Cardiac muscle cell (in vitro differentiated cells and primary cell): Measurements from ENCODE around the gene ARHGAP26. TPM values are rescaled to one million over a fixed set of nuclear protein-coding genes. Genes with fewer than 3 reads are reported as not detected.

Experiments used
- DNase-seq, 2 donors: peaks; one replicate each; pipeline versions ENCODE4 v3.0.0 to v3.0.0-alpha.2; 2010 to 2017; ENCODE audit warnings: low read depth in 1 of 2, low spot score in 1 of 2
- H3K27ac ChIP-seq: fragments of 200-600 bp; sonication (generic); 2 replicates; pipeline ENCODE4 v1.5.1; 2016
- H3K27me3 ChIP-seq: fragments of 200-600 bp; sonication (generic); 2 replicates; pipeline ENCODE4 v1.6.0; 2016; ENCODE audit warnings: control low read depth
- H3K36me3 ChIP-seq: fragments of 200-600 bp; sonication (generic); 2 replicates; pipeline ENCODE4 v1.5.1; 2016; ENCODE audit warnings: control low read depth
- H3K4me1 ChIP-seq: fragments of 200-600 bp; sonication (generic); 2 replicates; pipeline ENCODE4 v1.8.1; 2017; ENCODE audit warnings: low read depth, mild to moderate bottlenecking, mixed run types
- H3K4me3 ChIP-seq: fragments of 200-600 bp; sonication (generic); 2 replicates; pipeline ENCODE4 v1.5.1; 2016; ENCODE audit warnings: mild to moderate bottlenecking
- H3K9me3 ChIP-seq: fragments of 200-600 bp; sonication (generic); 2 replicates; pipeline ENCODE4 v1.5.1; 2017; ENCODE audit warnings: low read depth, mild to moderate bottlenecking, control low read depth
- CTCF ChIP-seq: IDR thresholded peaks from 2 replicates; pipeline ENCODE4 v1.5.1; 2012; ENCODE audit warnings: low read depth, mild to moderate bottlenecking, low read length
- polyA plus RNA-seq: library from polyadenylated mRNA; unstranded; fragments of >200 nt; fragmentation: Nextera tagmentation; extraction: Ambion mirVana; gene quantifications from 2 replicates; pipeline ENCODE4 v1.2.1, GENCODE V29; 2016
- total RNA-seq: library from RNA; depleted of rRNA; stranded (reverse); fragments of >200 nt; gene quantifications from 2 replicates; pipeline ENCODE4 v1.2.3, GENCODE V29; 2016

ARHGAP26 gene
- total and polyA plus RNA-seq, 2 experiments from 2014 or later: 12.7 to 16.2 TPM

- peak in 1 of 2 donors; percentile 73 for DNase-seq
- no peak overlapping the region for H3K4me3 ChIP-seq
- no peak for TF ChIP-seq CTCF
- H3K36me3 ChIP-seq: no peaks in the 10 kb centered on the region
- H3K9me3 ChIP-seq: no peaks in the 10 kb centered on the region
- peaks cover 13% of the 10 kb centered on the region for H3K4me1 ChIP-seq
- H3K27ac ChIP-seq: no peak overlapping the region
- no peaks in the 10 kb centered on the region for H3K27me3 ChIP-seq
Measured at GRCh38 chr5:142871363-142872193, 101.4 kb downstream of the ARHGAP26 start.

DNA sequence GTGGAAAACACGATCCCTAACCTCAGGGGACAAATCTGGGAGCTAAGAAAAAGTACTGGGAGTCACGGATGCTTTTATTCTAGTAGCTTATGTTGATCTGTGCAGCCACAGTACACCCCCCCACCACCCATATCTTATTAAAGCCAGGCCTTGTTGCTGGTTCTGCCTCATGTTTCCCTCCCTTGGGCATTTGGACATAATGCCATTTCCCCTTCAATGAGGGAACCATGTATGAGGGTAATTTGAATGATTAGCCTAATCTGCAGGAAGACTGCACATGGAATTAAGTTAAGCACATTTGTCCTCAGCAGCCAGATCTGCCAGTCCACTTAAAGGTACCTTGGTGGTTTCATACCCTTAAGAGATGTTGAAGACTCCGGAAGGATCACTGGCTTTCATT lies 102.0 kb downstream of the ARHGAP26 start:
- Histone ChIP-seq H3K27ac (no peak overlapping the region), H3K4me3 (no peak overlapping the region), H3K4me1 (peaks cover 13% of the 10 kb centered on the region), H3K9me3 (no peaks in the 10 kb centered on the region), H3K27me3 (no peaks in the 10 kb centered on the region), H3K36me3 (no peaks in the 10 kb centered on the region)
- no peak for DNase-seq
- TF ChIP-seq CTCF: no peak

DNA sequence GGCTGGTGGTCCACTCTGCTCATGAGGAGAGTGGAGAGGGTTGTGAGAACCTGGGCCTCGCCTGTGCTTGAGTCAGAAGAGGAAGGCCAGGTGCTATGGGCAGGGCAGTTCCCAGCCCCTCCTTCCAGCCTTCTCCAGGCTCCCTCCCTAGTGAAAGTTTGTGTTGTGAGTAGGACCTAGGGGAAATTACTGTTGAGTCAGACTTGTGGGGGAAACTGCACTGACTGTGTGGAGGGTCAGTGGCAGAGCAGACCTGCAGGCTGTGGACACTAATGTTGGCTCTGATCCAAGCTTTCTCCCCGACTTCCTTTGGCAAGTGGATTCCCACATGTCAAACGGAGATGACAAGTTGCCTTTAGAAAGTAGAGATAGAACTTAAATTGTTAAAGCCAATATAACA lies 102.6 kb downstream of the ARHGAP26 start:
- Histone ChIP-seq H3K4me3 (no peak overlapping the region), H3K36me3 (no peaks in the 10 kb centered on the region), H3K4me1 (peaks cover 13% of the 10 kb centered on the region), H3K27ac (no peak overlapping the region), H3K27me3 (no peaks in the 10 kb centered on the region), H3K9me3 (no peaks in the 10 kb centered on the region)
- TF ChIP-seq CTCF: no peak
- DNase-seq: peak; percentile 42 to 47

GRCh38 chr5:142873831-142874230 lies 103.7 kb downstream of the ARHGAP26 start:
- no peak for DNase-seq
- peaks cover 13% of the 10 kb centered on the region for H3K4me1 ChIP-seq
- H3K27me3 ChIP-seq: no peaks in the 10 kb centered on the region
- no peak for TF ChIP-seq CTCF
- no peak overlapping the region for H3K27ac ChIP-seq
- H3K36me3 ChIP-seq: no peaks in the 10 kb centered on the region
- H3K9me3 ChIP-seq: no peaks in the 10 kb centered on the region
- H3K4me3 ChIP-seq: no peak overlapping the region

DNA sequence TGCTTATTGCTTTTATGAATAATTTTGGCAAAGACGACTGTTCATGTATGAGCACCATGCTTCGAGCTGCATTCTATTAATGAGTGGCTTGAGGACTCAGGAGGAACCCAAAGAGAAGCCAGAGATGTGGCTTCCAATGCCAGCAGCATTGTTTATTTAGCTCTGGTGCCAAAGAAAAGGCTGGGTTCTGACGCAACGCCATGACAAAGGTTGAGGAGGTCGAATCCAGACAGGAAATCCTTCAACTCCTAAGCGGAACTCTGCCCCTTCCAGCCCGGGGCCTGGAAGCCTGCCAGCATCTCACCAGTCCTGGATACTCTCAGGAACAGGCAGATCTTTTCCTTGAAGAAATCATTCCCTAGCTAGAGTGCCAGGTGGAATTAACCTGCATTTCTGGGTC lies 104.4 kb downstream of the ARHGAP26 start:
- peak in 1 of 2 donors; percentile 83 for DNase-seq
- Histone ChIP-seq H3K36me3 (no peaks in the 10 kb centered on the region), H3K27ac (no peak overlapping the region), H3K9me3 (no peaks in the 10 kb centered on the region), H3K27me3 (no peaks in the 10 kb centered on the region), H3K4me1 (peaks cover 13% of the 10 kb centered on the region), H3K4me3 (no peak overlapping the region)
- TF ChIP-seq CTCF: no peak
